GM21526 (cell line): Measurements from ENCODE around the gene CMTM8.
"Not testable (repeated sequence)": the region's sequence is repeated elsewhere in the genome, so short reads cannot be mapped to it uniquely, and the experiment has no call there.

Experiments
- ATAC-seq: cut with Tn5 transposase; IDR thresholded peaks from one replicate; pipeline ENCODE4 v1.9.1; 2021; ENCODE audit warnings: moderate library complexity; ENCODE audit not compliant: unreplicated experiment, low FRiP score

Gene CMTM8

GRCh38 chr3:32226875-32227500 lies 11.5 kb upstream of the CMTM8 start:
- ATAC-seq = no peak

- not testable (repeated sequence) for ATAC-seq
These were observed 9.7 kb upstream of the CMTM8 start for GRCh38 chr3:32228743-32229142.

GRCh38 chr3:32229565-32229964 lies 8.9 kb upstream of the CMTM8 start:
- no peak for ATAC-seq

DNA sequence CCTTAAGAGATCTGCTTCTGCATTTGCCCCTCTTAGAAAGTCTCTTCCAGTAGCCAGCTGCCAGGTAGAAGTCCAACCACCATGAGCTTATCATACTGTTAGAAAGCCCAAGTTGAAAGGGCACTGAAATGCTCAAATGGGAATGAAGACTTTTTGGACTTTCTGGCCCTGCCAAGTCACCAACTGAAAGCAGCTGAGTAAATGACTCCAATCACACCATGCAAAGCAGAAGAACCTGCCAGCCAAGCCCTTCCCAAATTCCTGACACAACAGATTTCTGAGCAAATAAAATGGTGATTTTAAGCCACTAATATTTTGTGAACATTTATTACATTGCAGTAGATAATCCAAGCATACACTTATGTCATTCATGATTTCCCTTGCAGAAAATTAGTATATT lies 2.1 kb upstream of the CMTM8 start:
- no peak for ATAC-seq

GRCh38 chr3:32237670-32238452 lies 619 bp upstream of the CMTM8 start:
- no peak for ATAC-seq

- ATAC-seq = no peak
These were observed 1.1 kb downstream of the CMTM8 start for GRCh38 chr3:32239307-32240158.

- ATAC-seq = no peak
These were observed 1.7 kb downstream of the CMTM8 start for GRCh38 chr3:32240159-32240545.

- no peak for ATAC-seq
These were observed 2.6 kb downstream of the CMTM8 start for GRCh38 chr3:32241100-32241499.

DNA sequence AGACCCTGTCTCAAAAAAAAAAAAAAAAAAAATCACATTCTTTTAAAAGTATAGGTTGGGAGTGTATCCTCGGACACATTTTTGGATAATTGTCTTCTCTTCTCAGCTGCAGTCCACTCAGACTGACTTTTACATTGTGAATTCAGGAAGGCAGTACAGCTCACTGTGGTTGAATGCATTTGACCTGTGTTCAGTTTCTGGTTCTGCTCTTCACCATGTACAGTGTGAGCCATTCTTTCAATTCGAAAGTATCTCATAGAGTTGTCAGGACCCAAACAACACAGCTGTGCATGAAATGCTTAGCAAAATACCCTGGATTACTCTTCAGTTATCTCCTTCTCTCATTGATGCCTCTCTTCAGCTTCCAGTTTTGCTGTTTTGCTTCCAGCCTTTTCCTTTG lies 5.0 kb downstream of the CMTM8 start:
- ATAC-seq = no peak

DNA sequence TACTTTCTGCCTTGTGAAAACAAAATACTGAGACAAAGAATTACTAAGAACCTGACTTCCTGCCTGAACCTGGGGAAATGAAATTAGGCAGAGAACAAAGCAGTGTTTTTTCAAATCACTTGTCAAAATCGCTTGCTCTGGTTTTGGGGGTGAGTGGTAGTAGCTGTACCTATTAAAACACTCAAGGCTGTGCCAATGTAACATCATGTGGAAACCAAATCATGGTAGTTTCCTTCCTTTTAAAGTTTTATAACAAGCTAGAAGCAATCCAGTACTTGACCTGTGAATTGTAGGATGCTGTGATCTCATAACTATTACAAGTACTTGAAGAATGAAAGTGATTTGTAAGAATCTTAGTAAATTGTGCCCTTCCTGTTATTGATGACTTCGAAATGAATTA lies 6.7 kb downstream of the CMTM8 start:
- ATAC-seq = no peak

GRCh38 chr3:32246079-32246675 lies 7.7 kb downstream of the CMTM8 start:
- ATAC-seq = no peak

DNA sequence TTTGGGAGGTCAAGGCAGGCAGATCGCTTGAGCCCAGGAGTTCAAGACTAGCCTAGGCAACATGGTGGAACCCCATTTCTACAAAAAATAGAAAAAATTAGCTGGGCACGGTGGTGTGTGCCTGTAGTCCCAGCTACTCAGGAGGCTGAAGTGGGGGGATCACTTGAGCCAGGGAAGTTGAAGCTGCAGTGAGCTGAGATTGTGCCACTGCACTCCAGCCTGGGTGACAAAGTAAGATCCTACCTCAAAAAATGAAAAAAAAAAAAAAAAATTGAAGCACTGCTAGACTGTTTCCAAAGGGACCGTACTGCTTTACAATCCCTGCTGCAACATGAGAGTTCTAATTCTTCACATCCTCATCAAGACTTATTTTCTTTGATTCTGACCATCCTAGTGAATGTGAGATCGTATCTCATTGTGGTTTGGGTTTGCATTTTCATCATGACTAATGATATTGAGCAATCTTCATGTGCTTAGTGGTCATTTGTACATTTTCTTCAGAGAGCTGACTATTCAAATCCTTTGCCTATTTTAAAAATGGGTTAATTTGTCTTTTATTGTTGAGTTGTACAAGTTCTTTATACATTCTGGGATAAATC lies 10.8 kb downstream of the CMTM8 start:
- no peak for ATAC-seq

DNA sequence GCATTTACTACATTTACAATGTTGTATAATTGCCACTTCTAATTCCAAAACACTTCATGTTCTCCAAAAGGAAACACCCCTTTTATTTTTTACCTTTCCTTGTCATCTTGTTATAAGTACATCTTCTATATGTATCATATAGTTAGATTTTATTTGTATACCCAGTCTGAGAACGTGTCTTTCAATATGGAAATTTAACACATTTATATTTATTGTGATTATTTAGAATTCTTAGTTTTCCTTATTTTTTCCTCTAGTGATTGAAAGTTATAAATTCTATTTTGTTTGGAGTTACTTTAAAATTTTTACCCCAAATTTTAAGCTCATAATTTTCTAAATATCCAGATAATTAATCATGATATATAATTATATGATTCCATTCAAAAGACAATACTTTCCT lies 15.8 kb downstream of the CMTM8 start:
- ATAC-seq = no peak

DNA sequence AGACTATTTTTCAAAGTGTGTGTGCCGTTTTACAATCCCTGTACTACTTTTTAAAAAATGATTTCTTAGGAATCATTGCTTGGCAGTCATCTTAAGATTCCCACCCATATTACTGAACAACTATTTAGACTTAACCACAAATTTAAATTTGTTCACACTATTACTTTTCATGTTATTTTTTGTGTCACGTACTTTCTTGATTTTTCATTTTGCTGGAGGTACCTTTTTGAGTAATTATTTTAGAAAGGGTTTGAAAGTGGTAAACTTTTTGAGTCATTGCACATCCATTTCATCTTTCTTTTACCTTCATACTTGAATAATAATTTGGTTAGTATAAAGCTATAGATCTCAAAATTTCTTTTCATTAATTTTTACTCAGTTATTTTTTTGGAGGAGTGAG lies 16.9 kb downstream of the CMTM8 start:
- ATAC-seq = no peak

- ATAC-seq = no peak
These were observed 17.7 kb downstream of the CMTM8 start for GRCh38 chr3:32256206-32256605.

- ATAC-seq = no peak
These were observed 18.6 kb downstream of the CMTM8 start for GRCh38 chr3:32257042-32257441.

- no peak for ATAC-seq
These were observed 19.4 kb downstream of the CMTM8 start for GRCh38 chr3:32257641-32258438.

DNA sequence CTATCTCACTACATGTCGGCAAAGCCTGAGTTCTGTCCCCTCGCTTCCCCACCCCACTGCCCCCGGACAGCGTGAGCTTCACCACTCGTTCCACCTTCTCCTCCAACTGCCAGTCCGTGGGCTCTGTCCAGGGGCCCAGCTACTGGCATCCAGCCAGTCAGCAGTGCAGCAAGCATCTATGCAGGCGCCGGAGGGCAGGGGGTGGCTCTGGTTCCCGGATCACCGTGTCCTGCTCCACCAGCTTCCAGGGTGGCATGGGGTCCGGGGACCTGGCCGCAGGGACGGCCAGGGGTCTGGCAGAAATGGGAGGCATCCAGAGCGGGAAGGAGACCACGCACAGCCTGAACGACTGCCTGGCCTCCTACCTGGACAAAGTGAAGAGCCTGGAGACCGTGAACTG lies 20.4 kb downstream of the CMTM8 start:
- ATAC-seq = no peak

DNA sequence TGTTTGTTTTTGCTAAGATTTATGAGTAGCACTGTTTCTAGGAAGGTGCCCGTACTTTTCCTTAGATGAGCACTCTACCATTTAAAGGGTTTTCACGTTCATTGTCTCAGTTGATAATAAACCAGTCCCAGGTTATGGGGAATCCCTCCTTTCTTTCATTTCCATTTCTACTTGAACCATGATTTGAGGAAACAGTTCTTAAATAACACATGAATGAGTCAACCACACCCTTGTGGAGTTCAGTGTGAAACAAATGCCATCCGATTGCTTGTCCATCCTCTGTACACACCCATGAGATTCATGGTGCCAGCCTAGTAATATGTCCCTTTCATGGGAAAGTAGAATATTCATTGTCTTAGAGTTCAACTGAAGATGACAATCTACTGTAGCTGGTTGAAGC lies 23.1 kb downstream of the CMTM8 start:
- ATAC-seq = no peak

DNA sequence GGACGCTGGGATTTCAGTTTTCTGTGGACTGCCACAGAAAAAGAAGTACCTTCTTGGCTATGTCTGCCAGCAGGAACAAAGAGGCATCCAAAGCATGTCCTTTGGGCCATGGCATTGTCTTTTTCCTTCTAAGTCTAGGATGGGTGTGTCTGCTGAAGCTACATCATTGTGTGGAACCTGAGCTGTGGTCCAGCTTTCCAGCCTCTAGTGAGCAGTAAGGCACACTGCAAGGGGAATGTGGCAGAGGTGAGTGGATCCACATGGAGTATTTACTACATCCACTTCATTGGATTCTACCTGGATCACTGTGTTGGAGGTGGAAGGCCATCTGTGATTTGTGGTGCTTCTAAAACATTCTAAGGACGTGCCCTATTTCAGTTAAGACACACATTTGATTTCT lies 23.7 kb downstream of the CMTM8 start:
- no peak for ATAC-seq
